ENCODE results near the gene ZNF813.
"Not testable (repeated sequence)": the region's sequence is repeated elsewhere in the genome, so short reads cannot be mapped to it uniquely, and the experiment has no call there.

The ZNF813 gene

DNA sequence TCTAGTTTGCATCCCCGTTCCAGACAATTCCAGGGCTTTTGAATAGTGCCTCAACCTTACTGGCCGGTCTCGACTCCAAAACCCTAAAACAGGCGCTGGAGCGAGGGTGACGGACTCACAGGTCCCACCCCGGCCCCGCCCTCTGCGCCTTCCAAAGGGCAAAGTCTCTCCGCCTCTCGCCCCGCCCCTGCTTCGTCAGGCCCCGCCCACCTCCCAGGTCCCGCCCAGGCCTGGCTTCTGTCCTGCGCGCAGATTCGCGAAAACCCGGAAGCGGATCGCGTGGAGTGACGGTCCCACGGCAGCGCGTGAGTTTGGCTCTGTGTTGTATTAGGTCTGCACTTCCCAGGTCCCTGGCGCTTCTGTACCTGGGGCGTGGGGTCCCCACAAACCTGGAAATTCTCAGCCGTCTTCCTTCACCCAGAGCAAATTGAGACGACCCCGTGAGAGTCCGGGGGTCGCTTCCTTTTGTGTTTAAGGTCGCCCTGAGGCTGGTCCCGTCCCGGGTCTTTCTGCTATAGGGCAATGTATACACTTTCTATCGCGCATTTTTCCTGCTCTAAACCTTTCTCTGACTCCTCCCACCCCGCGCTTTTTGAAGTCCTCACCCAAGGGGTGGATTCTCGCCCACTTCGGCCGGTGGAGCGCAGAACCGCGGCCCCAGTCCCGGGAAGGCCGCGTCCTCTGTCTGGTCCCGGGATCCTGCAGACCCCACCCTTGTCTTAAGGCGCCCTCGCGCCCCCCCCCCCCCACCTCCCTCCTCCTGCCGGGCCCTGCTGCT lies at the start of gene ZNF813:
Gene ZNF813, plus strand, starts transcription at position 249 of the 778 bp plus-strand sequence. CDS start 16,090 bp downstream, outside the sequence.
- peak; percentile 89 for DNase-seq (ENCODE audit: low read depth)

DNA sequence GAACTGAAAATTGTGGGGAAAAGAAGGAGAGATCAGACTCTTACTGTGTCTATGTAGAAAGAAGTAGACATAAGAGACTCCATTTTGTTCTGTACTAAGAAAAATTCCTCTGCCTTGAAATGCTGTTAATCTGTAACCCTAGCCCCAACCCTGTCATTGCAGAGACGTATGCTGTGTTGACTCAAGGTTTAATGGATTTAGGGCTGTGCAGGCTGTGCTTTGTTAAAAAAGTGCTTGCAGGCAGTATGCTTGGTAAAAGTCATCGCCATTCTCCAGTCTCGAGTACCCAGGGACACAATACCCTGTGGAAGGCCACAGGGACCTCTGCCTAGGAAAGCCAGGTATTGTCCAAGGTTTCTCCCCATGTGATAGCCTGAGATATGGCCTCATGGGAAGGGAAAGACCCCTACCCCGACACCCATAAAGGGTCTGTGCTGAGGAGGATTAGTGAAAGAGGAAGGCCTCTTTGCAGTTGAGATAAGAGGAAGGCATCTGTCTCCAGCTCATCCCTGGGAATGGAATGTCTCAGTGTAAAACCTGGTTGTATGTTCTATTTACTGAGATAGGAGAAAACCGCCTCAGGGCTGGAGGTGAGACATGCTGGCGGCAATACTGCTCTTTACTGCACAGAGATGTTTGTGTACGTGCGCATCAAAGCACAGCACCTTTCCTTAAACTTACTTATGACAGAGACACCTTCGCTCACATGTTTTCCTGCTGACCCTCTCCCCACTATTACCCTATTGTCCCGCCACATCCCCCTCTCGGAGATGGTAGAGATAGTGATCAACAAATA lies 46.8 kb upstream of the ZNF813 start:
- not testable (repeated sequence) for DNase-seq (ENCODE audit: low read depth)

DNA sequence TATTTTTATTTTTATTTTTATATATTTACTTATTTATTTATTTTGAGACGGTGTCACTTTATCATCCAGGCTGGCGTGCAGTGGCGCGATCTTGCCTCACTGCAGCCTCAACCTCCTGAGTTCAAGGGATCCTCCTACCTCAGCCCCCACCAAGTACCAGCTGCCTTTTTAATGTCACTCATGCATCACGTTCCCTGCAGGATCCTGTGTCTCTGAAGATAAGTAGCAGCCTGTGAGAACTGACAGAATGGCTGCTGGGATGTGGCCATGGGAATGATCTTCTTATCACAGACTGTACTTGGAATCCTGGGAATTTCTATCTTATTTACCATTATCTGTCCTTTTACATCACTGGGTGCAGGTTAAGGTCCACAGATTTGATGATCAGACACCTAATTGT lies 45.0 kb upstream of the ZNF813 start:
- DNase-seq (ENCODE audit: low read depth), result no peak

DNA sequence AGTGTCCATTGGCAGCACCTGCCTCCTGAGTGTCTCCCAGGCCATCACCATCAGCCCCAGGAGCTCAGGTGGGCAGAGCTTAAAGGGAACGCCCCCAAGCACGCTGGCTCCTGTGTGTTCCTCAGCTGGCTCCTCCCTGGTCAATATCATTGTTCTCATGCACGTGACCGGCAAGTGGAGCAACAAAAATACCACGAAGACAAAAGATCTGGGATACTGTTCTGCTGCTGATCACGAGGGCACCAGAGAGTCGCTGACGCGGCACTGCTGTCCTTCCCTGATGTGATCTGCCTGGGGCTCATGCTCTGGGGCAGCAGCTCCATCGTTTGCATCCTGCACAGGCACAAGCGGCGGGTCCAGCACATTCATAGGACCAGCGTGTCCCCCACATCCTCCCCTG lies 44.5 kb upstream of the ZNF813 start:
- DNase-seq (ENCODE audit: low read depth), result not testable (repeated sequence)

DNA sequence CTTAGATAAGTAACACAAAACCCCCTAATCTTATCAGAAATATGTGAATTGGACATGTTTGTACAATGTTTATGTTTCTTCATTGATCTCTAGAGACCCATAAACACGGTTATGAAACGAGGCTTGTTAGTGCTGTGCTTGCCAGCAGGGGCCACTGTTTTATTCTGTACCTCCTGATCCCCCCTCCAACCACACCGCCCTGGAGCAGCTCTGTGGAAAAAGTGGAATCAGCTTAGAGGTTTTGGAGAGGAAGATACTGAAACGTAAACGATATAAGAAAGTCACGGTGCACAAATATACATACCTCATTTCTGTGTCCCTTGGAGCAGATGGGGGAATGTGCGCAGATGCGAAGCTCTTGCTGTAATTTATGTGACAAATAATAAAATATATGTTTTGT lies 43.9 kb upstream of the ZNF813 start:
- not testable (repeated sequence) for DNase-seq (ENCODE audit: low read depth)

DNA sequence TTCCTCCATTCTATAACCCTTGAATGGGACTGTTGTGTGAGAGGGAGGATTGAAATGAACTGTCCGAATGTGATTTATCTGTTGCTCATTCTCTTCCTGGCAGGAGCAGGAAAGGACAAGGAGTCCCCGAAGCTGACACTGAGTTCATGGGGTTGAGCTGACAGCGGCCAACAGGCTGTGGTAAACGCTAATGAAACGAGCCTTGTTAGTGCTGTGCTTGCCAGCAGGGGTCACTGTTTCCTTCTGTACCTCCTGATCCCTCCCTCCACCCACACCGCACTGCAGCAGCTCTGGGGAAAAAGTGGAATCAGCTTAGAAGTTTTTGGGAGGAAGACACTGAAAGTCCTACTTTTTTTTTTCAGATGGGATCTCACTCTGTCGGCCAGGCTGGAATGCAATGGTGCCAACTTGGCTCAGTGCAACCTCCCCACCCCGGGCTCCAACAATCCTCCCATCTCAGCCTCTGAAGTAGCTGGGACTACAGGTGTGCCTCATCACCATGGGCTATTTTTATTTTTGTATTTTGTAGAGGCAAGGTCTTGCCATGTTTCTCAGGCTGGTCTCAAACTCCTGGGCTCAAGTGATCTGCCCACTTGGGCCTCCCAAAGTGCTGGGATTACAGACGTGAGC lies 42.5 kb upstream of the ZNF813 start:
- DNase-seq (ENCODE audit: low read depth), result peak; percentile 14

DNA sequence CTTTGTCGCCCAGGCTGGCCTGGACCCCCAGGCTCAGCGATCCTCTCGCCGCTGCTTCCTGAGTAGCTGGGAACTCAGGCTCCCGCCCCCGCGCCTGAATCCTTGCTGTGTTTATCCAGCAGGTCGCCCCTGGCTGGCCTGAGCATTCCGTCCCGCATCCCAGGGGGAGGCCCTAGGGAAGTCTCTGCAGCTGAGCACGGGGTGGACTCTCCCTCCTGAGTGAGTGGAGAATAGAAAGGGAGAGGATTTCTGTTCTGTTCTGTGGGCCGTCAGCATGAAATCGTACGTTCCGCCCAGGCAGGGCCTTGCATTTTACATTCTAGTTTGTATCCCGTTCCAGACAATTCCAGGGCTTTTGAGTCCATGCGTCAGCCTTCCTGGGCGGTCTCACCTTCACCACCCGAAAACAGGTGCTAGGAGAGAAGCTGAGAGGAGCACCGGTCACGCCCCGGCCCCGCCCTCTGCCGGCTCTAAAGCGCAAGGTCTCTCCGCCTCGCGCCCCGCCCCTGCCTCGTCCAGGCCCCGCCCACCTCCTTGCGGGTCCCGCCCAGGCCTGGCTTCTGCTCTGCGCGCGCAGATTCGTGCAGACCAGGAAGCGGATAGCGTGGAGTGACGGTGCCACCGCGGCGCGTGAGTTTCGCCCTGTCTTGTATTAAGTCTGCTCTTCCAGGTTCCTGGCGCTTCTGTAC lies 36.0 kb upstream of the ZNF813 start, which contains the start of gene ZNF761:
Gene ZNF761, plus strand, starts transcription at position 586 of the 689 bp plus-strand sequence. CDS start 15,285 bp downstream, outside the sequence.
- DNase-seq (ENCODE audit: low read depth), result peak; percentile 90

DNA sequence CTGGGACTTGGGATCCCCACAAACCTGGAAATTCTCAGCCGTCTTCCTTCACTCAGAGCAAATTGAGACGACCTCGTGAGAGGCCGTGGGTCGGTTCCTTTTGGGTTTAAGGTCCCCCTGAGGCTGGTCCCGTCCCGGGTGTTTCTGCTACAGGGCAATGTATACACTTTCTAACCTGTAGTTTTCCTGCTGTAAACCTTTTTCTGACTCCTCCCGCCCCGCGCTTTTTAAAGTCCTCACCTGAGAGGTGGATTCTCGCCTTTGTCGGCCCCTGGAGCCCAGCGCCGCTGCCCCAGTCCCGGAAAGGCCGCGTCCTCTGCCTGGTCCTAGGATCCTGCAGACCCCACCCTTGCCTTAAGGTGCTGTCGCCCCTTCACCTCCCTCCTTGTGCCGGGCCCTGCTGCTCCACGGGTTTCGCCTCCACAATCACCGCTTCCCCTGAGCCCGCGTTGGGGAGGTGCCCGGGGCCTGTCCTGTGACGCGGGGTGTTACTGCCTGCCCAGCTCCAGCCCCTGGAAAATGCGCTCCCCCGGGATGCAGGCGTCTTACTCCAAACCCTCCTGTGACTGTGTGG lies 35.4 kb upstream of the ZNF813 start:
- DNase-seq (ENCODE audit: low read depth), result peak; percentile 0

DNA sequence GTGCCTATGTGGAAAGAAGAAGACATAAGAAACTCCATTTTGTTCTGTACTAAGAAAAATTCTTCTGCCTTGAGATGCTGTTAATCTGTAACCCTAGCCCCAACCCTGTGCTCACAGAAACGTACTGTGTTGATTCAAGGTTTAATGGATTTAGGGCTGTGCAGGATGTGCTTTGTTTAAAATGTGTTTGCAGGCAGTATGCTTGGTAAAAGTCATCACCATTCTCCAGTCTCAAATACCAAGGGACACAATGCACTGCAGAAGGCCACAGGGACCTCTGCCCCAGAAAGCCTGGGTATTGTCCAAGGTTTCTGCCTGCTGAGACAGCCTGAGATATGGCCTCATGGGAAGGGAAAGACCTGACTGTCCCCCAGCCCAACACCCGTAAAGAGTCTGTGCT lies 23.7 kb upstream of the ZNF813 start:
- not testable (repeated sequence) for DNase-seq (ENCODE audit: low read depth)

DNA sequence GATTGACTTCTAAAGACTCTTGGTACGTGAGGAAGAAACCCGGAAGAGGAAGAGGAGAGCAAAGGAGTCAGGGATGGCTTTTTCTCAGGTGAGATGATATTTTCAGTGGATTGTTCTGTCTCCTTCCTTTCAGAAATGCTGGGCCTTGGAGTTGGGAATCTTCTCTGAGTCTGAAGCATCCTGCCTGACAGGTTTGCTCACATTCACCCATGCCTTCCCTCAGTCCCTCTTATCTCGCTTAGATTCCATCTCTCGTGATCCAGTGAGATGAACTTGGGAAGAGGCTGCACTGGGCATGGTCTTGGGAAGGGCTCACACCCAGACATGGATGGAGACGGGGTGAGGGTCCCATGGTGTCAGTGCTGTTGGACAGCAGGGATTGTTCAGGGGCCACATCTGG lies 20.3 kb upstream of the ZNF813 start:
- not testable (repeated sequence) for DNase-seq (ENCODE audit: low read depth)

DNA sequence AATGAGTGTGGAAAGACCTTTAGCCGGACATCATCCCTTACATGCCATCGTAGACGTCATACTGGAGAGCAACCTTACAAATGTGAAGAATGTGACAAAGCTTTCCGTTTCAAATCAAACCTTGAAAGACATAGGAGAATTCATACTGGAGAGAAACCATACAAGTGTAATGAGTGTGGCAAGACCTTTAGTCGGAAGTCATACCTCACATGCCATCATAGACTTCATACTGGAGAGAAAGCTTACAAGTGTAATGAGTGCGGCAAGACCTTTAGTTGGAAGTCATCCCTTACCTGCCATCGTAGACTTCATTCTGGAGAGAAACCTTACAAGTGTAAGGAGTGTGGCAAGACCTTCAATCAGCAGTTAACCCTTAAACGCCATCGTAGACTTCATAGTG lies 11.7 kb upstream of the ZNF813 start:
- DNase-seq (ENCODE audit: low read depth), result no peak

DNA sequence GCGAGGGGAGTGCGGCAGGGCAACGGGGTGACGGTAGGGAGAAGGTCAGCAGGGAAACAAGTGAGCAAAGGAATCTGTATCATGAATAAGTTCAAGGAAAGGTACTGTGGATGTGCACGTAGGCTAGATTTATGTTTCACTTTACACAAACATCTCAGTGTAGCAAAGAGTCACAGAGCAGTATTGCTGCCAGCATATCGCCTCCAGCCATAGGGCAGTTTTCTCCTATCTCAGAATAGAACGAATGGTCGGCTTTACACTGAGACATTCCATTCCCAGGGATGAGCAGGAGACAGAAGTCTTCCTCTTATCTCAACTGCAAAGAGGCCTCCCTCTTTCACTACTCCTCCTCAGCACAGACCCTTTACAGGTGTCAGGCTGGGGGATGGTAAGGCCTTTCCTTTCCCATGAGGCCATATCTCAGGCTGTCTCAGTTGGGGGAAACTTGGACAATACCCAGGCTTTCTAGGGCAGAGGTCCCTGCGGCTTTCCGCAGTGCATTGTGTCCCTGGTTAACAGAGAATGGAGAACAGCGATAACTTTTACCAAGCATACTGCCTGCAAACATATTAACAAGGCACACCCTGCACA lies 7.3 kb upstream of the ZNF813 start:
- DNase-seq (ENCODE audit: low read depth), result not testable (repeated sequence)

DNA sequence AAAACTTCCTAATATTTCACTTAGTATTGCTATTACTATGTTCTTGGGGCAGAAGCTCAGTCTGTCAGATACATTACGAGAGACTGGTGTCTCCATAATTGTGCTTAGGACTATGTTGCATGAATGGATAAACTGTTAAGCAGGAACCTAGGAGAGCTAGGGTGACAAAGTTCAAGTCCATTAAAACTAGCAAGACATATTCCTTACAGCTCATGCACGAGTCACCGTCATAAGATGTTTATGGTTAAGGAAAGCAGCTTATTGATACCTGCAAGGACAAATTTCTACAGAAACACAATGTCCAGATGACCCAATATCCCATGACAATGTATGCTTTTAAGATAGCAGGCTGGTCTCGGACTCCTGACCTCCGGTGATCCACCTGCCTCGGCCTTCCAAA lies 5.7 kb upstream of the ZNF813 start:
- no peak for DNase-seq (ENCODE audit: low read depth)

DNA sequence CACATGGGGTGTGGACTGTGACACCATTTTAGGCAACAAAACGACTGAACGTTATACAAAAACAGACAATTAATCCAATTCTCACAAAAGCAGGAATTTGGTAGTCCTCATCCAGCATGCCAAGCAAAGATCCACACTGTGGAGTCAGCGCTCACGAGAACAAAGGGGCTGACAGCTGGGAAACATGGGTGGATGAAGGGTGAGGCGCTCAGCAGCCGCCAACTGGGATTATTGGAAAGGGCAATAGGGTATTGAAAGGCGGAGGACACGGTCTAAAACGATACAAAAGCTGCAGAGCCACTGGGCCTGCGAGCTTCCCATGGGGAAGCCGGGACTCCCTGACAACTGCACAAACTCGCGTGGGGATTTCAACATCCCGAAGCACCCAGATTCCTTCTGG lies 4.7 kb upstream of the ZNF813 start:
- DNase-seq (ENCODE audit: low read depth), result no peak

DNA sequence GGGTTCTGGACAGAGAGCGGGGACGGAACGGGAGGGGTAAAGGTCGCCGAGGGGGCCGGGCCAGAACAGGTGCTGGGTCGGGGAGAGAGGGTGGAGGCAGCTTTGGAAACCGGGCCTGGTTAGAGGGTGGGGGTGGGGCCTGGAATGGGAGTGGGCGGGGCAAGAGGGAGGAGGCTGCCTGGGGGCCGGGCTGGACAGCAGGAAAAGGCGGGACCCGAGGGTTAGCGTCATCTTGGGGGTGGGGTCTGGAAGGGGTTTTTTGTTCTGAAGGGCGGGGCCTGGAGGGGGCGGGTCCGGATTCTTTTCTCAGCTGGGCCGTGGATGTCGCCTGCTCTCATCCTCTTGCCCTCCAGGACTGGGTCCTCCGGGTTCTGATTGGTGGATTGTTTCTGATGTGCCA lies 4.3 kb upstream of the ZNF813 start:
- DNase-seq (ENCODE audit: low read depth), result no peak

DNA sequence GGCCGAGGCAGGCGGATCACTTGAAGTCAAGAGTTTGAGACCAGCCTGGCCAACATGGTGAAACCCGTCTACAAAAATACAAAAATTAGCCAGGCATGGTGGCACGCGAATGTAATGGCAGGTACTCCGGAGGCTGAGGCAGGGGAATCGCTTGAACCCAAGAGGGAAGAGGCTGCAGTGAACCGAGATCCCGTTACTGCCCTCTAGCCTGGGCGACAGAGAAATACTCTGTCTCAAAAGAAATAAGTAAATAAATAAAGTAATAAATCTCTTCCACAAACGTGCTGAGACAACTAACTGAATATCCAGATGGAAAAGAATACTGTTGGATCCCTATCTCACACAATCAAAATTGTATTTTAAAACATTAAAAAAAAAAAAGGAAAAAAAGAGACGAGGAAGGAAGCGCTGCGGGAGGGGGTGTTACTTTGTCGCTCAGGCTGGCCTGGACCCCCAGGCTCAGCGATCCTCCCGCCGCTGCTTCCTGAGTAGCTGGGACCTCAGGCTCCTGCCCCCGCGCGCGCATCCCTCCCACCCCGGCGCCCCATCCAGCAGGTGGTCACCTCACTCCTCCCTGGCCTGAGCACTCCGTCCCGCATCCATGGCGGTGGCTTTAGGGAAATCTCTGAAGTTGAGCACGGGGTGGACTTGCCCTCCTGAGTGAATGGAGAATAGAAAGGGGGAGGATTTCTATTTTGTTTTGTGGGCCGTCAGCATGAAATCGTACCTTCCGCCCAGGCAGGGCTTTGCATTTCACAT lies 628 bp upstream of the ZNF813 start:
- DNase-seq (ENCODE audit: low read depth), result peak; percentile 1

DNA sequence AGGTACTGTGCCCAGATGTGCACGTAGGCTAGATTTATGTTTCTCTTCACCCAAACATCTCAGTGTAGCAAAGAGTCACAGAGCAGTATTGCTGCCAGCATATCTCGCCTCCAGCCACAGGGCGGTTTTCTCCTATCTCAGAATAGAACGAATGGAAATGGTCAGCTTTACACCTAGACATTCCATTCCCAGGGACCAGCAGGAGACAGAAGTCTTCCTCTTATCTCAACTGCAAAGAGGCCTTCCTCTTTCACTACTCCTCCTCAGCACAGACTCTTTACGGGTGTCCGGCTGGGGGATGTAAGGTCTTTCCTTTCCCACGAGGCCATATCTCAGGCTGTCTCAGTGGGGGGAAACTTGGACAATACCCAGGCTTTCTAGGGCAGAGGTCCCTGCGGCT lies 1.1 kb downstream of the ZNF813 start:
- DNase-seq (ENCODE audit: low read depth), result not testable (repeated sequence)

DNA sequence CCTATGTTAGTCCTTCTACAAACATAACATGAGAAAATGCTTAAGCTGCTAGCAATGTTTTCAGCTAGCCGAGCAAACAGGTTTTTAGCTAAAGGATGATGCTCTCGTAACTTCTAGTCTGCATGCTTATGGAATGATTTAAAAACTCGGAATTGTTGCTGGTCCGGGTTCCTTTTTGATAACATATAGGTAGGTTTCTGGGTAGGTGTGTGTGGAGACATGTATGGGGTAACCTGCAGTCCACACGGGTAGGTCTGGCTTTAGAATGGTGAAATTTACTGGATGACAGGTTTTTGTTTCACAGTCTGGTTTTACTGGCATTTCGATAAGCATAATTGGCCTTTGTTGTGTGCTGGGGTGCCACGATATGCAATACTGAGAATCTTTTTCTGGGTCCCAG lies 4.4 kb downstream of the ZNF813 start:
- DNase-seq (ENCODE audit: low read depth), result no peak

DNA sequence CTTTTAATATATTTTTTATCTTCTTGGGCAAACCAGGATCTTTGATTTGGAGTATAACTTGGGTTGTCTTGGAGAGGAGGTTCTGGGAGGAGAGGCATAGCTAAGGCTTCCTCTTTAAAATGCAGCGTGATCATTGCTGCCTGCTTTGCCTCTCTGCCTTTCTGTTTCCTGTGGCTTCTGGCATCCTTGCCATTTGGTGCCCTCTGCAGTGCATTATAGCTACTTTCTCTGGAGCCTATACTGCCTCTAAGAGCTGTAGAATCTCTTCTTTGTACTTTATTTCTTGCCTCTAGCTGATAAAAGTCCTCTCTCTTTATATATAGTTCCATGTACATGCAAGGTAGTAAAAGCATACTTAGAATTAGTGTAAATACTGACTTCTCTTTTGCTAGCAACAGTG lies 7.3 kb downstream of the ZNF813 start:
- DNase-seq (ENCODE audit: low read depth), result not testable (repeated sequence)

DNA sequence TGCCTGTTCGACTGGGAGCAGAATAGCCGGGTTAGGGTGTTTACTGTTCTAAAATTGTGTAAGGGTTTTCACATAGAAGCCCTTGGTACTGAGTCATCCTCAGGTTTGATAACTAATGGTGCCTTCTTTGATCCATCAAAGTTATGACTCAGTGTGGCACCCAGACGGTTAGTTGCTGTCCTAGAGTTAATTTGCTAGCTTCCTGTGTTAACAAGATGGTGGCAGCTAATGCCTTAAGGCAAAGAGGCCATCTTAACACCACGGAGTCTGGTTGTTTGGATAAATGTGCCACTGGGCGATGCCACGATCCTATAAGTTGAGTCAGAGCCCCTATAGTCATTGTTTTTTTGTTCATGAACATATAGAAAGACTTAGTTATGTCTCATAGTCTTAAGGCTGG lies 7.9 kb downstream of the ZNF813 start:
- DNase-seq (ENCODE audit: low read depth), result not testable (repeated sequence)

DNA sequence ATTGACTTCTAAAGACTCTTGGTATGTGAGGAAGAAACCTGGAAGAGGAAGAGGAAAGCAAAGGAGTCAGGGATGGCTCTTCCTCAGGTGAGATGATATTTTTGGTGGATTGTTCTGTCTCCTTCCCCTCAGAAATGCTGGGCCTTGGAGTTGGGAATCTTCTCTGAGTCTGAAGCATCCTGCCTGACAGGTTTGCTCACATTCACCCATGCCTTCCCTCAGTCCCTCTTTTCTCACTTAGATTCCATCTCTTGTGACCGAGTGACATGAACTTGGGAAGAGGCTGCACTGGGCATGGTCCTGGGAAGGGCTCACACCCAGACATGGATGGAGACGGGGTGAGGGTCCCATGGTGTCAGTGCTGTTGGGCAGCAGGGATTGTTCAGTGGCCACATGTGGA lies 16.2 kb downstream of the ZNF813 start:
- not testable (repeated sequence) for DNase-seq (ENCODE audit: low read depth)
